IPS-18c (cell line): ENCODE measurements around the gene MRPL45.

Experiments used
- H3K4me3 ChIP-seq: 2 replicates; pipeline ENCODE4 v1.7.0; 2013; ENCODE audit warnings: low read depth, mild to moderate bottlenecking, low read length, moderate library complexity; ENCODE audit not compliant: insufficient read depth
- H3K9me3 ChIP-seq: one replicate; pipeline ENCODE4 v1.6.1; 2013; ENCODE audit warnings: mild to moderate bottlenecking, low read length, moderate library complexity; ENCODE audit not compliant: control insufficient read depth, insufficient read depth

The MRPL45 gene

DNA sequence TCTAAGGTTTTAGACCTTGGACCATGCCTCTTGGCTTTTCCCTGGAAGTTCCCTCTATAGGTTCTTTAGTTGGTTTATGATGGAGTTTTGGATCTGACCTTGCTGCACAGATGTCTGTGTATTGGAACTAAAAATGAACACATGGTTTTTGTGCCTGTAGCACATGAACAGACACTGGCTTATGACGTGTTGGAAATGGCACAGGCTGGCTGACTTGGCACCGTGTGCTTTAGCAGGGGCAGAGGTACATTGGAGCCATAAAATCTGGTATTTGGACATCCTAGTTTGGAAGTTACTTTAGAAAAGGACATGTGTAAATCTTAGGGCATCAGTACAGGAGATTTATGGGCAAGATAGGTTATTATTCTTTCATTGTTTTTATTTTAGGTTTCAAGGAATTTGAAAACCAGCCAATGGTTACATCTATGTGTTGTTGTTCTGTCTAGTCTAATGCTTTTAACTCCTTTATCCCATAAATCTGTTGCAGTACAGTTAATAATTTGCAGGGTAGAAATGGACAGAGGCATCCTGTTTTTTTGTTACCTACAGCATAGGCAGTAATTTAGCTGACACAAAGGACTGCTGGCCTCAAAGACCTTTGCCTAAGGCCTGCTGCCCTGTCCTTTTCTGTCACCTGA, 60.6 kb downstream of the MRPL45 start:
- Histone ChIP-seq H3K9me3 (no peaks in the 10 kb centered on the region), H3K4me3 (no peak overlapping the region)

DNA sequence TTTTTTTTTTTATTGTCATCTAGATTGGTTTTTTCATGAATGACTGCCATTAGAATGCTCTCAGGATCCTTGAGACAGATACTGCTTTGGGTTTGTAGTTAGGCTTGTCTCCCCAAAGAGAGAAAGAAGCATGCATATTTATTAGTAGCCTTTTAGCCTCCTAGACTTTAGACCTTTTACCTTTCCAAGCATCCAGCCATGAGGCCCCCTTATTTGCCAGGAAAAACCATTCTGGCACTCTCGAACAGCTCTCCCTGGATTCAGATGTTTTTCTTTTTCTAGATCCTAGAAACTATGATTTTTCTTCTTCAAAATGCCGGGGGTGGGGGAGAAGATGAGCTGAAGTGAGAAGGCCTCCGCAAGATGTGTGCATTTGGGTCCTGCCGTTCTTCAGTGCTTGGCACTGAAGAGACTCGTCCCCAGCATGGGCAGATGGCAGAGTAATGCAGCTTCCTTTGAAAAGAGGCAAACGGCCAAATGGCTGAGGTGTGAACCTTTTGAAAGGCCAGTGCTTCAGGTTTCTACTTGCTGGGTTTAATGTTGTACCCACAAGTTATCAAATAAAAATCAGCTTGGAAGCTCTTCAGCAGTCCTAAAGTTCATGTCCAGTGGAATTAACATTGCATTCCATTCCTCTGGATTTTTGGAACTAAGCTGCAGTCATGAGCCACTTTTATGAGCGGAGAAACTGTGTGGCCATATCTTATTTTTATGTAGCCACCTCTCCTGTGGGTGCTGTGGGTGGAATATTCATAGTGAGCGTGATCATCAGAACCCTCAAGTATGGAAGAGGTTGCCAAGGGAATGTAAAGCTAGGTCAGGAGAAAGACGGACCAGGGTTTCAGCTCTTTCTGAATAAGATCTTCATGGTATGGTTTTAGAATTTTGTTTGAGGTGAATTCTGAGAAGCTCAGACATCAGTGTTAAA, 61.9 kb downstream of the MRPL45 start:
- Histone ChIP-seq H3K4me3 (no peak overlapping the region), H3K9me3 (no peaks in the 10 kb centered on the region)

DNA sequence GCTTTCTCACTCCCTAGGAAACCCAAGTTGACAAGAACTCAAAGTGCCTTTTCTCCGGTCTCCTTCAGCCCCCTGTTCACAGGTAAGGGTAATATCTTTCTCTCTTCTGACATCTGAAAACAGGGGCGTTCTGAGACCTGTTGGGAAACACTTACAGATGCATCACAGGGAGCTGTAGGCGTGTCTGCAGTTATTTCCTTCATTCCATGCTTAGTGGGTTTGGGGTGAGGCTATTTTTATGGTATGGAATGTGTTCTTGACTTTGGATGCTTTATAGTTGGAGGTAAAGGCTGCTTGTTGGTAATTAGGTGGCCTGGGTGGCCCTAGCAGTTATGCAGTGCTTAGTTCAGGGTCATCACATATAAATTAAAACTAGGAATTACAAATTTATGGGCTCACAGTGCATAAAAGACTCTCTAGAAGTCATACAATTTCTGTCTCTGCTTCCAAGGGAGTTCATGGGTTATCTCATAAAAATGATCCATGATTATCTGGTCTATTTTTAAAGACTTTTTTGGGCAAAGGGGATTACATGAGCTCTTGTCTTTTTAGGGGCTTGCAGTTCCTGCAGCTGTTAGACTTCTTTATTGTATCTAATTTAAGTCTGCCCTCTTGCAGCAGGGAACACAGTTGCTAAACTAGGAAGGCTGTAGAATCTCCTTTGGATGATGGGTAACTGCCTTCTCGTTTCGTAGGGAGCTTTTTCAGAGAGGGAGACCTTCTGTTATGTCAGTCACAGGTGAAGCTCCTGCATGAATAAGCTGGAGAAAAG, 64.9 kb downstream of the MRPL45 start:
- H3K9me3 ChIP-seq = no peaks in the 10 kb centered on the region
- no peak overlapping the region for H3K4me3 ChIP-seq

DNA sequence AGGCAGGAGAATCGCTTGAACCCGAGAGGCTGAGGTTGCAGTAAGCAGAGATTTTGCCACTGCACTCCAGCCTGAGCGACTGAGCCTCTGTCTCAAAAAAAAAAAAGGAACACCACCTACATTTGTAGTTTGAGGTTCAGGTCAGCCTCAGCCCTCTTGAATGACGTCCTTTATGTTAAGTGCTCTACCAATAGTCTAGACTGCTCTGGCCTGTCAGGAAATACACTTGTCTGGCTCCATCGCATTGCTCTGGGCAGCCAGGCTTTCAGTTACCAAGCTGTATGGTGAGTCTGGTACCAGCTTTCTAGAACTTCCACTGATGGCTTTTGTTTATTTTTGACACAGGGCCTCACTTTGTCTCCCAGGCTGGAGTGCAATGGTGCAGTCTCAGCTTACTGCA, 66.0 kb downstream of the MRPL45 start:
- Histone ChIP-seq H3K4me3 (no peak overlapping the region), H3K9me3 (no peaks in the 10 kb centered on the region)

DNA sequence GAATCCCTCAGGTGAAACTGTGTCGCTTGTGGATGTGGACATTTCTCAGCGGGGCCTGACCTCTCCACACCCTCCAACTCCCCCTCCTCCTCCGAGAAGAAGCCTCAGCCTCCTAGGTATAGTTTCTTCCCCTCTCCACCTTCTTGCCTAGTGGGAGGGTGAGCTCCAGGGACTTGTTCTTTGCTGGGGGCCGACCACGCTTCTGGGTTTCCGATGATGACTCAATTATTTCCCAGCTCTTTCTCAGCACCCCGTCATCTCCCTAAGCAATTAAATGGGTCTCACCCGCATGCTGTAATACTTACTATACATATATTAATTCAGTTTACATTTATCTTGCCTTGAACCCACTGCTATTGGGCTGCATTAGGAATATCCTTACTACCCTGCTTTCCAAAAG, 67.8 kb downstream of the MRPL45 start:
- Histone ChIP-seq H3K4me3 (no peak overlapping the region), H3K9me3 (no peaks in the 10 kb centered on the region)

DNA sequence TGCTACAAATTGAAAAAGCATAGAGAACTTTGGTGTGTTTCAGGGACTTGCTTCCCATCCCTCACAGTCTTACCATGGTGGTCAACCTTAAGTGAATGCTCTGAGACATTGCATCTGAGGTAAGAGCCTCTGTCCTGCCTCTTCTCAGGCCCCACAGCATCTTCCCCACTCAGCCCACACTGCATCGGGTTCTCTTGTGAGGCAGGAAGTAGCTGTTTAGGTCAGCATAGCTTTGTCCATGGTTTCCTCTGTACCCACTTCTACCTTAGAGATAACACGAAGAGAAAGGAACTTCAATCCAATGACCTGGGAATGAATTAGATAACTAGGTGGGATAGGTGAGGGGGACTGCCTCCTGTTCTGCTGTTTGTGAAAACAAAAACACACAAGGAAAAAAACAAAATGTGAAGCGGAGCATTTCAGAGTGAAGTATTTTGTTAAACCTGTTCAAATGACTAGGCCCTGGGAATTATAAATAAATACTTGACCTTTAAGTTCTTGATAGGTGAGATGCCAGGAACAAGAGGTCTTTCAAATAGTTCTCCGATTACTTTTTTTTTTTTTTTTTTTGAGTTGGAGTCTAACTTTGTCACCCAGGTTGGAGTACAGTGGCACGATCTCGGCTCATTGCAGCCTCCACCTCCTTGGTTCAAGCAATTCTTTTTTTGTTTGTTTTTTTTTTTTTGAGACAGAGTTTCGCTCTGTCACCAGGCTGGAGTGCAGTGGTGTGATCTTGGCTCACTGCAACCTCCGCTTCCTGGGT, 72.3 kb downstream of the MRPL45 start:
- Histone ChIP-seq H3K4me3 (no peak overlapping the region), H3K9me3 (no peaks in the 10 kb centered on the region)
